Tibial nerve (tissue), 4 donors: ENCODE data around the gene CEP112.

Source experiments
- CTCF ChIP-seq, 5 experiments: fragments of 200-600 bp in 3 of 5; fragments of 450-650 bp in 2 of 5; sonication (generic) in 3 of 5; IDR thresholded peaks; one replicate each; pipeline ENCODE4 v1.5.1; 2016 to 2019; ENCODE audit warnings: antibody characterized with exemption in 5 of 5, mild to moderate bottlenecking in 3 of 5, moderate library complexity in 2 of 5
- EP300 ChIP-seq, 2 donors: sonication (generic); formaldehyde crosslinking; IDR thresholded peaks; one replicate each; pipeline ENCODE4 v1.6.1; 2017; ENCODE audit warnings: antibody characterized with exemption in 2 of 2, mild to moderate bottlenecking in 1 of 2
- POLR2A ChIP-seq, 2 donors: fragments of 450-650 bp; IDR thresholded peaks; one replicate each; pipeline ENCODE4 v1.6.1; 2017; ENCODE audit warnings: antibody characterized with exemption in 2 of 2, mild to moderate bottlenecking in 2 of 2, moderate library complexity in 2 of 2

- TF ChIP-seq CTCF (IDR thresholded peaks at IDR 0.05) (no peak), POLR2A (IDR thresholded peaks at IDR 0.05) (no peak), EP300 (IDR thresholded peaks at IDR 0.05) (no peak)
Measured at GRCh38 chr17:65855245-65855644, 336.7 kb downstream of the CEP112 start.
